GM21515 (cell line): Measurements from ENCODE around the gene HAO2.
"Not testable (repeated sequence)": the region's sequence is repeated elsewhere in the genome, so short reads cannot be mapped to it uniquely, and the experiment has no call there.

Source experiments
- ATAC-seq: cut with Tn5 transposase; IDR thresholded peaks from one replicate; pipeline ENCODE4 v1.9.1; 2021; ENCODE audit not compliant: unreplicated experiment

The HAO2 gene

GRCh38 chr1:119368554-119368953 is at the start of gene HAO2:
HAO2 (plus strand) TSS chr1:119368785; CDS start chr1:119381086, 12,301 bp downstream.
- ATAC-seq: no peak

DNA sequence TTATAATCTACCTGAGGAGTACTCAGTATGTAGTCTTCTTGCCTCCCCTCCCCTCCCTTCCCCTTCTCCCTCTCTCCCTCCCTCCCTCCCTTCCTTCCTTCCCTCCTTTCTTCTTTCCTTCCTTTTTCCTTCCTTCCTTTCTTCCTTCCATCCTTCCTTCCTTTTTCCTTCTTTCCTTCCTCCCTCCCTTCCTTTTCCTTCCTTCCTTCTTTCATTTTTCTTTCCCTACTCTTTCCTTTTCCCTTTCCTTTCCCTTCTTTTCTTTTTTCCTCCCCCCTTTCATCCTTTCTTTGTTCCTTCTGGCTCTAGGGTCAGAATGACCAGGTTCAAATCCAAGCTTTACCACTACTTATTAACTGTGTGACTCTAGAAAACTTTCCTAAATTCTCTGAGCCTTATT is 48.5 kb upstream of the HAO2 start:
- no peak for ATAC-seq

DNA sequence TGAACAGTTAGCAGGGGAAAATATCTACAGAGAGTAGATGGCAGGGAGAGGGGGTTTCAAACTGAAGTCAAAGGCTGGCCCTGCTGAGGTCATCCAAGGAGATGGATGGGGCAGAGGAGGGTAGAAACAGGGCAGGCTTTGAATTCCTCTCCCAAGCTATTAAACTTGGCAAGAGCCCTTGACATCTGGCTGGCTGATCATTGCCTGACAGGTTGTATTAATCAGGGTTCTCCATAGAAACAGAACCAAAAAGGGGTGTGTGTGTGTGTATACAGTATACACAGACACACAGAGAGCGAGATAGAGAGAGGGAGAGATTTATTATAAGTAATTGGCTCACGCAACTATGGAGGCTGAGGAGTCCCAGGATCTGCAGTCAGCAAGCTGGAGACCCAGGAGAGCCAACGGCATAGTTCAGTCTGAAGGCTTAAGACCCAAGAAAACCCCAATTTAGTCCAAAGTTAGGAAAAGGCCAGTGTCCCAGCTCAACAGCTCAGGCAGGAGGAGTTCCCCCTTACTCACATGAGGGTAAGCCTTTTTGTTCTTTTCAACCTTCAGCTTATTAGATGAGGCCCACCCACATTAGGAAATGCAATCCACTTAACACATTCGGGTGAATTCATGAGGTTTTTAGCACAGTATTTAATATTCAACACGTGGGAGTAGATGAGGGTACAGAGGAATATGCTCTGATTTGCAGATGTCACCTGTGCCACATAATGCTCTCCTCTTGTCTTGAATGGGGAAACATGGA is 46.7 kb upstream of the HAO2 start:
- ATAC-seq: no peak

GRCh38 chr1:119323216-119323982 is 45.2 kb upstream of the HAO2 start:
- peak; percentile 92 for ATAC-seq

DNA sequence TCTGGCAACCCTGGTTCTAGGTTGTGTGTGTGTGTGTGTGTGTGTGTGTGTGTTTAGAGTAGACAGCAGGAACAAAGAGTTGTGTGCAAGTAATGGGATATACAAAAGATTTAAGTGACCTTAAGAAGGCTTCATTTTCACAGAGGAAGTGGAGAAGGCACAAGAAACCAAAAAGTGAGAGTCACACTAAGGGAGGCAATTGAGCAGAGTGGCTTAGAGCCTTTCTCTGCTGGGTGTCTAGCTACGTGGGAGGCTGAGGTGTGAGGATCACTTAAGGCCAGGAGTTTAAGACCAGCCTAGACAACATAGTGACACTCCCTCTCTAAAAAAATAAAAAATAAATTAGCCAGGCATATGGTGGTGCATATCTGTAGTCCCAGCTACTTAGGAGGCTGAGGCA is 44.4 kb upstream of the HAO2 start:
- ATAC-seq: no peak

GRCh38 chr1:119326251-119326650 is 42.3 kb upstream of the HAO2 start:
- no peak for ATAC-seq

- ATAC-seq: no peak
Measured at GRCh38 chr1:119327094-119327449, 41.5 kb upstream of the HAO2 start.

DNA sequence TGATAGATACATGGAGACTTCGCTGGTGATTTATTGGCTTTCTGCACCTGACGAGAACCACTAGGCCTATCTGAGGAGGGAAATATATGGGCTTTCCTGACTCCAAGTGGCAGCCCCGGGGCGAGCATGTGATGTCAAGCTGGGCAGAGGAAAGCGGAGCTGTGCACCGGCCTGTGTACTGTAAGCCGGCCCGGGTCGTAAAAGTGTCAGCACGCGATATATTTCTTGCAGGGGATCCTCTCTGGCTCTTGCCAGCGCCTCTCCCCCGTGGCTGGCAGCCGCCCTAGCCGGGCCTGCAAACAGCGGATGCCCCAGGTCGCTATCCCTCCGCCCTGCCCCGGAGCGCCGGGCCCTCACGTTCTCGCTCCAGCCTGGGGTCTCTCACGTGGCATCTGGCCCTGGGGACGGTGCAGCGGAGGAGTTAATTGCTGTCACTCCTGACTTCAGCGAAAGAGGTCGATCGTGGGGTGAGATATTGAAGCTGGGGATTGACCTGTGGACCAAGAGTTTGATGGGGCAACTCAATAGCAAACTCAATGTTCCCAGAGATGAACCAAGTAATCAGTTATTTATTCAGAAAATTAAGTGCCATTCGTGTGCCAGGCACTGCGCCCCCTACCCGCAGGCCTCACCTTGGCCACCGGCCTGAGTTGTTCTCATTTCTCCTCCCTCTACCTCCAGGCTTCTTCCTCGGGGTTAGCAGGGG is 41.0 kb upstream of the HAO2 start:
- no peak for ATAC-seq

DNA sequence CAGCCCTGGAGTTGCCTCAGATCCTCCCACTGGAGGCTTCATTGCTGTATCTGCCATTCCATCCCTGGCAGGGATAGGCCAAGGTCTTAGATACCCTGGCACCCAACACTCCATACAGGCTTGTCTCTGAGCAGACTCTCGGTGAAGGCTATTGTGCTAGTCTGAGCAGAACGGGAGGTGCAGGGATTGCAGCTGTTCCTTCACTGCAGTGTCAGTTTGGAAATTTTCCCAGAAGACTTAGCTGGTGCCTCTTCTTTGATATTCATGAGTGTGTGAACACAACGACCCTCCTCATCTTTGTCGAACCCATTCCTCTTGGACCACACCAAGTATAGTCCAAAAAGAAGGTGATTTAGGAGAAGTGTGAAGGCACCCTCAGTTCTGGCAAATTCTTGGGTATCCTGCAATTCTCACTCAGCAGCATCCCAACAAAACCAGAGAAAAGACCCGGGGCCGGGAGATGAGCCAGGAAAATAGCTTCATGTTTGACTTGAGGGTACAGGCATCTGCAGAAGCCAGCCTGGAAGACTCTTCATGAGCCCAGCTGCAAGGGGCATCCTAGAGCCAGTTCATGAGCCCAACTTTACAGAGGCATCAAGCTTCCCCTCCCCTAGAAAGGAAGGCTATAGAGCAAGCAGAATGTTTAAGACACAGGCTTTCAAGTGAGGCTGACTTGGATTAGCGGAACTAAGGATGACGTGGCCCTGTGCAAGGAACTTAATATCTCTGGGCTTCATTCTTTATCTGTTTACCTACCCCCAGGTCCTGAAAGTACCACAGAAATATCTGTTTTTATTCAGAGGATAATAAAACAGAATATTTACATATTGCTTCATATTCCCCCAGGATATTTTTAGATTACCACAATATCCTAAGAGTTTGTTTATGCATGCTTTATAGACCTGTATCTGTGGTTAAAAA is 38.8 kb upstream of the HAO2 start:
- no peak for ATAC-seq

GRCh38 chr1:119330466-119331189 is 38.0 kb upstream of the HAO2 start:
- no peak for ATAC-seq

- no peak for ATAC-seq
Measured at GRCh38 chr1:119331190-119331515, 37.4 kb upstream of the HAO2 start.

DNA sequence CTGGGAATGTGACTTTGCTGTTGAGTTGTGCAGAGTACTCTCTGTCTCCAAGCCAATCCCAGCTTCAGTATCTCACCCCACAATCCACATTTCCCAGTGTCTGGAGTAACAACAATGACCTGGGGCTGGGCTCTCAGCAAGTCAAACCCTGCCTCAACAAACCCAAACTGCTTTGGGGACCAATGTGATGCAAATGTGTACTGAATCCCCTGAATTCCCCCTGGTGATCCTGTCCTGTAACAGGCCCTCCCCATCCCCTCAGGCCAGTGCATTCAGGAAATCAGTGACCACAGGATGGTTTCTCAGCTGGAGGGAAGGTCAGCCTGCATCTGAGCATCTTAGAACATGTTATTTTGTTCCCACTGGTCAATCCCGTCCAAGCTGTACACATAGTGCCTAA is 36.7 kb upstream of the HAO2 start:
- no peak for ATAC-seq

DNA sequence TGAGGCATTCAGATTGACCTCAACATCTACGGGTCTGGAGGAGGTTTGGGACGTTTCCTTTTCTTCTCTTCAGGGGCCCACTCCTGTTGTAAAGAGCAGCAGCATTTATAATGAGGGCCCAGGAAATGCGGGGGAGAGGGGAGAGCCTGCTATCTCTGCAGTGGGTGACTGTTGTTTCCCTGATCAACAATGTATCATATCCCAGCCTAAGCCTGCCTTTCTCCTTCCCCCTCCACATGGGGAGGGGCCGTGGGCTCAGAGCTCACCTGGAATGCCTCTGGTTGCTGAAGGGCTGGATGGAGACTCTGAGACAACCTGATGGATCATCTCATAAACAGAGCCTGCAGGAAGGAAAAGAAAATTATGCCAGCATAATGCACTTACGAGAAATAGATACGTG is 36.0 kb upstream of the HAO2 start:
- no peak for ATAC-seq

- no peak for ATAC-seq
Measured at GRCh38 chr1:119333163-119333896, 35.3 kb upstream of the HAO2 start.

DNA sequence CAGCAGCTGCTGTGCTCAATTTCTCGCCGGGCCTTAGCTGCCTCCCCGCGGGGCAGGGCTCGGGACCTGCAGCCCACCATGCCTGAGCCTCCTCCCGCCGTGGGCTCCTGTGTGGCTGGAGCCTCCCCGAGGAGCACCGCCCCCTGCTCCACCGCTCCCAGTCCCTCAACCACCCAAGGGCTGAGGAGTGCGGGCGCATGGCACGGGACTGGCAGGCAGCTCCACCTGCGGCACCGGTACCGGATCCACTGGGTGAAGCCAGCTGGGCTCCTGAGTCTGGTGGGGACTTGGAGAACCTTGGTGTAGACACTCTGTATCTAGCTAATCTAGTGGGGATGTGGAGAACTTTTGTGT is 34.7 kb upstream of the HAO2 start:
- not testable (repeated sequence) for ATAC-seq

GRCh38 chr1:119336848-119337247 is 31.7 kb upstream of the HAO2 start:
- no peak for ATAC-seq

- ATAC-seq: no peak
Measured at GRCh38 chr1:119338004-119338403, 30.6 kb upstream of the HAO2 start.

DNA sequence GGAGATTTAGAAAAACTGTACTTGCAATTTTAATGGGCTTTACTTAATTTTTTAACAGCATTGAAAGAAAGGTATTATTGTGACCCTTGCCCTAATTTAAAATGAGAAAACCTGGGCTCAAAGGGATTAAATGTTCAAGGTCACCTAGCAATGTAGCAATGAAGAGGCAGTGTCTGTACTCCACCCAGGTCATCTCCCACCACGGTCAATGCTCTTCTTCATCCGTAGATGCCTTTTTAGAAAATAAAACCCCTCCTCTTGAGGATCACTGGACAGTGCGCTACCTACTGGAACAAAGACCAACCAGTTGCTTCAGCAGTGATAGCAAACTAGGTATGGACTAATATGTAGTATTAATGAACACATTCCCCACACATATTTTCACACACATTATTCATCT is 29.8 kb upstream of the HAO2 start:
- no peak for ATAC-seq

DNA sequence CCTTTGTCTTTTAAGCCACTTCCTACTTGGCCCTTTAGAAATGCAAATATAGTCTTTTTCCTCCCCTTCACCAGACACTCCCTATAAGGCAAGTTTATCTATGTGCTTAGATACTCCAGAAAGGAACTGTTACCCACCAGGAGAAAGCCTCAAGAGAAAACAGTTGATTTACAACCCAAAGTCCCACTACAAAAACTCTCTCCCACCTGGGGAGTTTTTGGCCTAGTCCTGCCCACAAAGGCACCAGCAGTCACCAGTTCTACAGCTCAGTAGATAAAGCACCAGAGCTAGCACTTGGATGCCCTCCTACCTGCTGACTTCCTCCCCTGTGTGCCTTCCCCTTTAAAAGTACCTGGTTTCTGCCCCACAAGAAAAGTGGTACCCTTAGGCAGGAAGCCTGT is 27.7 kb upstream of the HAO2 start:
- no peak for ATAC-seq
